ENCODE results near the gene GRK4.
"Not testable (repeated sequence)": the region's sequence is repeated elsewhere in the genome, so short reads cannot be mapped to it uniquely, and the experiment has no call there.

GRK4 gene

GRCh38 chr4:3041192-3042142 lies 78.1 kb downstream of the GRK4 start:
- DNase-seq (ENCODE audit: low read depth), result peak; percentile 22

GRCh38 chr4:3042226-3042625 lies 78.9 kb downstream of the GRK4 start:
- DNase-seq (ENCODE audit: low read depth), result no peak

GRCh38 chr4:3043282-3044020 lies 80.1 kb downstream of the GRK4 start:
- no peak for DNase-seq (ENCODE audit: low read depth)

- peak; percentile 63 for DNase-seq (ENCODE audit: low read depth)
Measured at GRCh38 chr4:3044870-3045819, 81.8 kb downstream of the GRK4 start.

- DNase-seq (ENCODE audit: low read depth), result no peak
Measured at GRCh38 chr4:3046162-3046561, 82.8 kb downstream of the GRK4 start.

- DNase-seq (ENCODE audit: low read depth), result no peak
Measured at GRCh38 chr4:3046623-3047022, 83.3 kb downstream of the GRK4 start.

- DNase-seq (ENCODE audit: low read depth), result peak; percentile 24
Measured at GRCh38 chr4:3047464-3048286, 84.3 kb downstream of the GRK4 start.

- DNase-seq (ENCODE audit: low read depth), result not testable (repeated sequence)
Measured at GRCh38 chr4:3051141-3051897, 87.9 kb downstream of the GRK4 start.

- no peak for DNase-seq (ENCODE audit: low read depth)
Measured at GRCh38 chr4:3054169-3054759, 90.9 kb downstream of the GRK4 start.

GRCh38 chr4:3059943-3060342 lies 96.6 kb downstream of the GRK4 start:
- no peak for DNase-seq (ENCODE audit: low read depth)

GRCh38 chr4:3060946-3061345 lies 97.6 kb downstream of the GRK4 start:
- DNase-seq (ENCODE audit: low read depth), result no peak

GRCh38 chr4:3062471-3062870 lies 99.1 kb downstream of the GRK4 start:
- no peak for DNase-seq (ENCODE audit: low read depth)

- DNase-seq (ENCODE audit: low read depth), result no peak
Measured at GRCh38 chr4:3065551-3065950, 102.2 kb downstream of the GRK4 start.

- DNase-seq (ENCODE audit: low read depth), result no peak
Measured at GRCh38 chr4:3066836-3067400, 103.5 kb downstream of the GRK4 start.

- no peak for DNase-seq (ENCODE audit: low read depth)
Measured at GRCh38 chr4:3067473-3068001, 104.2 kb downstream of the GRK4 start.

- no peak for DNase-seq (ENCODE audit: low read depth)
Measured at GRCh38 chr4:3069661-3070199, 106.4 kb downstream of the GRK4 start.

GRCh38 chr4:3070709-3071500 lies 107.5 kb downstream of the GRK4 start:
- DNase-seq (ENCODE audit: low read depth), result no peak

- DNase-seq (ENCODE audit: low read depth), result no peak
Measured at GRCh38 chr4:3071811-3072210, 108.4 kb downstream of the GRK4 start.
